NCI-H510A (cell line): ENCODE measurements around the gene TRIM25.
A peak's percentile ranks its signal among the peaks of the same experiment; 100 is the strongest.

ENCODE experiments used
- DNase-seq: peaks from one replicate; lab custom pipeline; 2025; lab: John Stamatoyannopoulos, UW

Gene TRIM25

GRCh38 chr17:56926704-56927103, 12.9 kb upstream of the TRIM25 start:
- no peak for DNase-seq

- no peak for DNase-seq
Observed at GRCh38 chr17:56926270-56926669, 12.4 kb upstream of the TRIM25 start.

- DNase-seq: no peak
Observed at GRCh38 chr17:56925088-56925487, 11.2 kb upstream of the TRIM25 start.

GRCh38 chr17:56919717-56920116, 5.9 kb upstream of the TRIM25 start:
- no peak for DNase-seq

- DNase-seq: no peak
Observed at GRCh38 chr17:56918916-56919315, 5.1 kb upstream of the TRIM25 start.

GRCh38 chr17:56917559-56918296, 3.9 kb upstream of the TRIM25 start:
- no peak for DNase-seq

- DNase-seq: no peak
Observed at GRCh38 chr17:56914581-56915273, 878 bp upstream of the TRIM25 start.

- peak; percentile 63 for DNase-seq
Observed at GRCh38 chr17:56913353-56913866, 439 bp downstream of the TRIM25 start.

GRCh38 chr17:56913000-56913311, 893 bp downstream of the TRIM25 start:
- no peak for DNase-seq

- no peak for DNase-seq
Observed at GRCh38 chr17:56912105-56912999, 1.5 kb downstream of the TRIM25 start.

- no peak for DNase-seq
Observed at GRCh38 chr17:56910509-56911235, 3.2 kb downstream of the TRIM25 start.

GRCh38 chr17:56909742-56910508, 3.9 kb downstream of the TRIM25 start:
- DNase-seq: no peak

- DNase-seq: no peak
Observed at GRCh38 chr17:56908001-56908542, 5.8 kb downstream of the TRIM25 start.

GRCh38 chr17:56903560-56903959, 10.3 kb downstream of the TRIM25 start:
- no peak for DNase-seq

- DNase-seq: no peak
Observed at GRCh38 chr17:56902348-56902747, 11.5 kb downstream of the TRIM25 start.

- DNase-seq: no peak
Observed at GRCh38 chr17:56899403-56899802, 14.4 kb downstream of the TRIM25 start.

GRCh38 chr17:56898874-56899273, 15.0 kb downstream of the TRIM25 start:
- DNase-seq: no peak

- no peak for DNase-seq
Observed at GRCh38 chr17:56897646-56898424, 16.0 kb downstream of the TRIM25 start.

- no peak for DNase-seq
Observed at GRCh38 chr17:56896968-56897359, 16.9 kb downstream of the TRIM25 start.
